Activated naive CD8-positive, alpha-beta T cell treated with anti-CD3 and anti-CD28 coated beads, Interleukin-2, amount 50 U/mL, for 24 hours (primary cell): ENCODE results near the gene SMTNL2.
A peak's percentile ranks its signal among the peaks of the same experiment; 100 is the strongest.
"Not testable (repeated sequence)": the region's sequence is repeated elsewhere in the genome, so short reads cannot be mapped to it uniquely, and the experiment has no call there.

ENCODE experiments used
- ATAC-seq: fragments of 150-1000 bp; cut with Tn5 transposase; one replicate; pipeline ENCODE4 v1.10.0; 2021
- DNase-seq: peaks from one replicate; pipeline ENCODE4 v3.0.0; 2021
- H3K27ac Mint-ChIP-seq: one replicate; pipeline ENCODE4 v1.8.0; 2021; ENCODE audit warnings: mild to moderate bottlenecking, mixed read lengths
- H3K27me3 Mint-ChIP-seq: one replicate; pipeline ENCODE4 v1.8.0; 2021; ENCODE audit warnings: mixed read lengths
- H3K36me3 Mint-ChIP-seq: one replicate; pipeline ENCODE4 v1.8.0; 2021; ENCODE audit warnings: low read depth, mixed read lengths
- H3K4me1 Mint-ChIP-seq: one replicate; pipeline ENCODE4 v1.8.0; 2021; ENCODE audit warnings: mixed read lengths
- H3K4me3 Mint-ChIP-seq: one replicate; pipeline ENCODE4 v1.8.0; 2021; ENCODE audit warnings: mild to moderate bottlenecking, moderate library complexity, mixed read lengths
- H3K9me3 Mint-ChIP-seq: one replicate; pipeline ENCODE4 v1.8.0; 2021; ENCODE audit warnings: mixed read lengths

SMTNL2 gene

GRCh38 chr17:4631836-4632580 is 47.7 kb downstream of the SMTNL2 start:
- no peak for DNase-seq
- no peaks in the 10 kb centered on the region for H3K36me3 Mint-ChIP-seq
- peaks cover 5% of the 10 kb centered on the region for H3K9me3 Mint-ChIP-seq
- no peak overlapping the region for H3K4me3 Mint-ChIP-seq
- peaks cover 16% of the 10 kb centered on the region for H3K4me1 Mint-ChIP-seq
- ATAC-seq: peak; percentile 15
- peaks cover 28% of the 10 kb centered on the region for H3K27me3 Mint-ChIP-seq
- no peak overlapping the region for H3K27ac Mint-ChIP-seq

GRCh38 chr17:4632581-4632920 is 48.2 kb downstream of the SMTNL2 start:
- H3K4me1 Mint-ChIP-seq: peaks cover 16% of the 10 kb centered on the region
- no peaks in the 10 kb centered on the region for H3K36me3 Mint-ChIP-seq
- no peak overlapping the region for H3K27ac Mint-ChIP-seq
- H3K27me3 Mint-ChIP-seq: peaks cover 32% of the 10 kb centered on the region
- DNase-seq (no peak), ATAC-seq (no peak)
- H3K9me3 Mint-ChIP-seq: peaks cover 5% of the 10 kb centered on the region
- H3K4me3 Mint-ChIP-seq: no peak overlapping the region

- Mint-ChIP-seq H3K9me3 (peaks cover 5% of the 10 kb centered on the region), H3K27me3 (peaks cover 36% of the 10 kb centered on the region), H3K4me1 (peaks cover 16% of the 10 kb centered on the region), H3K27ac (no peak overlapping the region), H3K4me3 (no peak overlapping the region), H3K36me3 (no peaks in the 10 kb centered on the region)
- ATAC-seq: no peak
- DNase-seq: no peak
Measured at GRCh38 chr17:4633643-4634042, 49.3 kb downstream of the SMTNL2 start.

GRCh38 chr17:4634976-4635375 is 50.6 kb downstream of the SMTNL2 start:
- no peak overlapping the region for H3K27ac Mint-ChIP-seq
- peaks cover 44% of the 10 kb centered on the region for H3K27me3 Mint-ChIP-seq
- peaks cover 5% of the 10 kb centered on the region for H3K9me3 Mint-ChIP-seq
- ATAC-seq: no peak
- H3K4me3 Mint-ChIP-seq: no peak overlapping the region
- no peak for DNase-seq
- H3K4me1 Mint-ChIP-seq: peaks cover 23% of the 10 kb centered on the region
- no peaks in the 10 kb centered on the region for H3K36me3 Mint-ChIP-seq

GRCh38 chr17:4635823-4636375 is 51.6 kb downstream of the SMTNL2 start:
- H3K27me3 Mint-ChIP-seq: peaks cover 48% of the 10 kb centered on the region

GRCh38 chr17:4636474-4637100 is 52.3 kb downstream of the SMTNL2 start:
- peaks cover 54% of the 10 kb centered on the region for H3K27me3 Mint-ChIP-seq
- no peak overlapping the region for H3K27ac Mint-ChIP-seq
- DNase-seq: no peak
- H3K9me3 Mint-ChIP-seq: peaks cover 5% of the 10 kb centered on the region
- H3K4me1 Mint-ChIP-seq: peaks cover 27% of the 10 kb centered on the region
- no peak overlapping the region for H3K4me3 Mint-ChIP-seq
- no peak for ATAC-seq
- no peaks in the 10 kb centered on the region for H3K36me3 Mint-ChIP-seq

More at GRCh38 chr17:4635823-4636375, 51.6 kb downstream of the SMTNL2 start:
- Mint-ChIP-seq H3K36me3 (no peaks in the 10 kb centered on the region), H3K9me3 (peaks cover 5% of the 10 kb centered on the region), H3K4me3 (no peak overlapping the region), H3K27ac (no peak overlapping the region), H3K4me1 (peaks cover 26% of the 10 kb centered on the region)
- no peak for DNase-seq
- ATAC-seq: peak; percentile 38

- H3K4me3 Mint-ChIP-seq, H3K9me3 Mint-ChIP-seq, H3K27ac Mint-ChIP-seq, H3K36me3 Mint-ChIP-seq, DNase-seq, ATAC-seq: not testable (repeated sequence)
- Mint-ChIP-seq H3K27me3 (peaks cover 71% of the 10 kb centered on the region), H3K4me1 (peaks cover 27% of the 10 kb centered on the region)
Measured at GRCh38 chr17:4638766-4639165, 54.4 kb downstream of the SMTNL2 start.

GRCh38 chr17:4639301-4640059 is 55.2 kb downstream of the SMTNL2 start:
- H3K4me1 Mint-ChIP-seq: peaks cover 27% of the 10 kb centered on the region
- H3K9me3 Mint-ChIP-seq, H3K27ac Mint-ChIP-seq, H3K36me3 Mint-ChIP-seq: not testable (repeated sequence)
- DNase-seq: peak; percentile 27
- peaks cover 75% of the 10 kb centered on the region for H3K27me3 Mint-ChIP-seq
- H3K4me3 Mint-ChIP-seq: peak overlapping the region; percentile 45
- ATAC-seq: peak; percentile 51

- not testable (repeated sequence) for H3K9me3 Mint-ChIP-seq
Measured at GRCh38 chr17:4640569-4641188, 56.4 kb downstream of the SMTNL2 start.

GRCh38 chr17:4641297-4642195 is 57.2 kb downstream of the SMTNL2 start, which contains the start of gene ALOX15:
ALOX15 (minus strand) TSS chr17:4641678; CDS start chr17:4641651, 27 bp downstream.
- no peak within 1 kb of the TSS for H3K4me3 Mint-ChIP-seq
- H3K27me3 Mint-ChIP-seq: peaks cover 78% of the 10 kb centered on the region
- no peak for ATAC-seq
- no peaks in the 10 kb centered on the region for H3K36me3 Mint-ChIP-seq
- H3K9me3 Mint-ChIP-seq: no peaks in the 10 kb centered on the region
- no peak for DNase-seq
- peaks cover 15% of the 10 kb centered on the region for H3K4me1 Mint-ChIP-seq
- no peak within 1 kb of the TSS for H3K27ac Mint-ChIP-seq

More at GRCh38 chr17:4640569-4641188, 56.4 kb downstream of the SMTNL2 start:
- H3K27ac Mint-ChIP-seq, DNase-seq, H3K4me3 Mint-ChIP-seq, ATAC-seq, H3K36me3 Mint-ChIP-seq: not testable (repeated sequence)
- Mint-ChIP-seq H3K27me3 (peaks cover 78% of the 10 kb centered on the region), H3K4me1 (peaks cover 24% of the 10 kb centered on the region)

GRCh38 chr17:4642286-4642685 is 58.0 kb downstream of the SMTNL2 start:
- H3K4me3 Mint-ChIP-seq: no peak overlapping the region
- no peak overlapping the region for H3K27ac Mint-ChIP-seq
- no peaks in the 10 kb centered on the region for H3K36me3 Mint-ChIP-seq
- no peaks in the 10 kb centered on the region for H3K9me3 Mint-ChIP-seq
- no peak for DNase-seq
- ATAC-seq: no peak
- H3K4me1 Mint-ChIP-seq: peaks cover 11% of the 10 kb centered on the region
- H3K27me3 Mint-ChIP-seq: peaks cover 71% of the 10 kb centered on the region

GRCh38 chr17:4643676-4644075 is 59.3 kb downstream of the SMTNL2 start:
- Mint-ChIP-seq H3K4me1 (peaks cover 11% of the 10 kb centered on the region), H3K36me3 (no peaks in the 10 kb centered on the region), H3K9me3 (no peaks in the 10 kb centered on the region), H3K27me3 (peaks cover 64% of the 10 kb centered on the region), H3K4me3 (no peak overlapping the region), H3K27ac (no peak overlapping the region)
- DNase-seq (no peak), ATAC-seq (no peak)

- H3K9me3 Mint-ChIP-seq: no peaks in the 10 kb centered on the region
- H3K36me3 Mint-ChIP-seq: no peaks in the 10 kb centered on the region
- no peak overlapping the region for H3K4me3 Mint-ChIP-seq
- H3K27me3 Mint-ChIP-seq: peaks cover 61% of the 10 kb centered on the region
- DNase-seq (no peak), ATAC-seq (no peak)
- no peak overlapping the region for H3K27ac Mint-ChIP-seq
- H3K4me1 Mint-ChIP-seq: peaks cover 3% of the 10 kb centered on the region
Measured at GRCh38 chr17:4645642-4646041, 61.3 kb downstream of the SMTNL2 start.
